ENCODE data around the gene TCF21. TPM values are rescaled to one million over a fixed set of nuclear protein-coding genes. Genes with fewer than 3 reads are reported as not detected.

TCF21 gene
- total RNA-seq, 1 experiment from 2014 or later, result not detected

DNA sequence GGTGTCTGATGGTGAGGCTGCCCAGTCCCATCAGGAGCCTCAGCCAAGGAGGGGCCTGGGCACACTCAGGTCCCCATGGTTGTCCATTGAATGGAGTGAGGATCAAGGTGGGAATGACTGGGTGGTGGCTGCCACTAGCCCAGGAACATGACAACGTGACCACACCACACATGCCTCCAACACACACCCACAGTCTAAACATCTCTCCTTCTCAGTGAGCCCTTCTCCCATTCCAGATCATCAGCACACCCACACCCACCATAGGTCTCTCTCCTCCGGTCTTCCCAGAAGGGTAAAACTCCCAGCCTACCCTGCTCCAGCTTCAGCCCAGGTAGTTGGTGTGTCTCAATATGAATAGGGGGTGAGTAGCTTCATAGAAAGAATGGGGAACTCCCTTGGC is 5.5 kb downstream of the TCF21 start:
- POLR2A ChIA-PET (ENCODE audit: unreplicated experiment), result no interaction called here
- H3K9me2 ChIP-seq (ENCODE audit: insufficient read depth), result no peaks in the 10 kb centered on the region
- H2AFZ ChIP-seq, result no peak overlapping the region; the same call in 1 of the 2 replicates
- H3K36me3 ChIP-seq (ENCODE audit: low read depth), result no peaks in the 10 kb centered on the region
- H3K27me3 ChIP-seq (ENCODE audit: insufficient read depth, low read depth), result no peaks in the 10 kb centered on the region
- H3K9me3 ChIP-seq (ENCODE audit: insufficient read depth, low read depth), result no peaks in the 10 kb centered on the region
- H3K27ac ChIP-seq, result no peak overlapping the region
- H3K4me1 ChIP-seq (replicated peaks; ENCODE audit: insufficient read depth), result peaks cover 7% of the 10 kb centered on the region; the same call in 1 of the 2 replicates
- BruUV-seq (replicated peaks), result no TSS peak
- intact Hi-C loops (cut with micrococcal nuclease; ENCODE audit: unreplicated experiment), result no loop called here
- peak in 1 of 2 experiments; percentile 23 for DNase-seq
- no peak overlapping the region for H3K4me3 ChIP-seq
- TF ChIP-seq, protein P1, sequence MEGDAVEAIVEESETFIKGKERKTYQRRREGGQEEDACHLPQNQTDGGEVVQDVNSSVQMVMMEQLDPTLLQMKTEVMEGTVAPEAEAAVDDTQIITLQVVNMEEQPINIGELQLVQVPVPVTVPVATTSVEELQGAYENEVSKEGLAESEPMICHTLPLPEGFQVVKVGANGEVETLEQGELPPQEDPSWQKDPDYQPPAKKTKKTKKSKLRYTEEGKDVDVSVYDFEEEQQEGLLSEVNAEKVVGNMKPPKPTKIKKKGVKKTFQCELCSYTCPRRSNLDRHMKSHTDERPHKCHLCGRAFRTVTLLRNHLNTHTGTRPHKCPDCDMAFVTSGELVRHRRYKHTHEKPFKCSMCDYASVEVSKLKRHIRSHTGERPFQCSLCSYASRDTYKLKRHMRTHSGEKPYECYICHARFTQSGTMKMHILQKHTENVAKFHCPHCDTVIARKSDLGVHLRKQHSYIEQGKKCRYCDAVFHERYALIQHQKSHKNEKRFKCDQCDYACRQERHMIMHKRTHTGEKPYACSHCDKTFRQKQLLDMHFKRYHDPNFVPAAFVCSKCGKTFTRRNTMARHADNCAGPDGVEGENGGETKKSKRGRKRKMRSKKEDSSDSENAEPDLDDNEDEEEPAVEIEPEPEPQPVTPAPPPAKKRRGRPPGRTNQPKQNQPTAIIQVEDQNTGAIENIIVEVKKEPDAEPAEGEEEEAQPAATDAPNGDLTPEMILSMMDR (conservative IDR thresholded peaks at IDR 0.05), result no peak
- no peak for TF ChIP-seq EZH2 (IDR thresholded peaks at IDR 0.05; ENCODE audit: low read depth)
- H3F3A ChIP-seq (ENCODE audit: insufficient read depth, low read depth), result no peaks in the 10 kb centered on the region
- no peaks in the 10 kb centered on the region for H4K20me1 ChIP-seq (ENCODE audit: insufficient read depth)
- no peak overlapping the region for H3K4me2 ChIP-seq
- CTCF ChIA-PET, result no interaction called here
- H3K79me2 ChIP-seq (ENCODE audit: low read depth), result no peaks in the 10 kb centered on the region

GRCh38 chr6:133894795-133895358 is 6.0 kb downstream of the TCF21 start:
- H3K27me3 ChIP-seq (ENCODE audit: insufficient read depth, low read depth), result no peaks in the 10 kb centered on the region
- intact Hi-C loops (cut with micrococcal nuclease; ENCODE audit: unreplicated experiment), result no loop called here
- no peak for TF ChIP-seq EZH2 (IDR thresholded peaks at IDR 0.05; ENCODE audit: low read depth)
- TF ChIP-seq, protein P1 (conservative IDR thresholded peaks at IDR 0.05), result no peak

DNA sequence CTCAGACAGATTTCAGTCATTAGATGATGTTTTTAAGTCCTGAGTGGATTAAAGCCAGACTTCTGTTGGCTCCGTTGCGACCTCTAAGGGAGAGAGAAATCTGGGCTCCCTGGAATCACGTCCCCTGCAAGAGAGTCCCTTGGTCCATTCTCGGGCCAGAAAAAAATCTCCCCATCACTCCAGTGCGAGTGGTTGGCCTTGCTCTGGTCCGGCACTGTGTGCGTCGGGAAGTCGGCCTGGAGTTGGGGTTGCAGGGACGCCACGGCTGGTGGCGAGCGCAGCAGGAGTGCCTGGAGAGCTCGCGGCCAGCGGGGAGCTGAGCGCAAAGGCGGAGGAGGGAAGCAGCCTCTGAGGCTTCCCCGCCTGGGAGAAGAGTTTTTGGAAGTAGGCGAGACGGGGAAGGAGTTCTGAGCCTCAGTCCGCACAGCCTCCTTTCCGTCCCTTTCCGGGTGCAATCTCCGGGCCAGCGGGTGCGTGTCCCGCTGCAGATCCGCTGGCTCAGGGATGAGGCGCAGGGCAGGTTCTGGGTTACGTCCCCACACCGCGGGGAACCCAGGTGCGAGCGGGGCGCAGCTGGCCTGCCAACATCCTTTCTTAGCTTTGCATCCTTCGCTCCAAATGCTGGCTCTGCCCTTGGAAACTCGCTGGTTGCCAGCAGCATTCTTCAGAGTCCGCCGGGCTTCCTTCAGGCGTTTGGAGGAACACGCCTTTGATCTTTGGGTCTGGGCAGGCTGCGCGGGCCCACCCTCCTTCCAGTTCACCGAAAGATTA is 6.8 kb downstream of the TCF21 start:
- Histone ChIP-seq H2AFZ (no peak overlapping the region), H3K4me3 (no peak overlapping the region), H3K79me2 (ENCODE audit: low read depth) (no peaks in the 10 kb centered on the region), H3K4me2 (no peak overlapping the region), H3K27me3 (ENCODE audit: insufficient read depth, low read depth) (no peaks in the 10 kb centered on the region), H3K9me2 (ENCODE audit: insufficient read depth) (no peaks in the 10 kb centered on the region), H4K20me1 (ENCODE audit: insufficient read depth) (no peaks in the 10 kb centered on the region), H3K27ac (no peak overlapping the region), H3K4me1 (replicated peaks; ENCODE audit: insufficient read depth) (peaks cover 1% of the 10 kb centered on the region; the same call in 1 of the 2 replicates), H3K9me3 (ENCODE audit: insufficient read depth, low read depth) (no peaks in the 10 kb centered on the region), H3K36me3 (ENCODE audit: low read depth) (no peaks in the 10 kb centered on the region), H3F3A (ENCODE audit: insufficient read depth, low read depth) (no peaks in the 10 kb centered on the region)
- DNase-seq, result no peak
- BruUV-seq (replicated peaks), result no TSS peak
- POLR2A ChIA-PET (ENCODE audit: unreplicated experiment), result no interaction called here
- intact Hi-C loops (cut with micrococcal nuclease; ENCODE audit: unreplicated experiment), result no loop called here
- CTCF ChIA-PET, result no interaction called here
- no peak for TF ChIP-seq EZH2 (IDR thresholded peaks at IDR 0.05; ENCODE audit: low read depth)
- TF ChIP-seq, protein P1 (conservative IDR thresholded peaks at IDR 0.05), result no peak

More at GRCh38 chr6:133894795-133895358, 6.0 kb downstream of the TCF21 start:
- Histone ChIP-seq H3K9me2 (ENCODE audit: insufficient read depth) (no peaks in the 10 kb centered on the region), H3K4me2 (no peak overlapping the region), H3K36me3 (ENCODE audit: low read depth) (no peaks in the 10 kb centered on the region), H3K4me3 (no peak overlapping the region), H2AFZ (no peak overlapping the region), H4K20me1 (ENCODE audit: insufficient read depth) (no peaks in the 10 kb centered on the region), H3K79me2 (ENCODE audit: low read depth) (no peaks in the 10 kb centered on the region), H3K9me3 (ENCODE audit: insufficient read depth, low read depth) (no peaks in the 10 kb centered on the region), H3K27ac (no peak overlapping the region), H3F3A (ENCODE audit: insufficient read depth, low read depth) (no peaks in the 10 kb centered on the region), H3K4me1 (replicated peaks; ENCODE audit: insufficient read depth) (peaks cover 7% of the 10 kb centered on the region; the same call in 1 of the 2 replicates)
- no TSS peak for BruUV-seq (replicated peaks)
- POLR2A ChIA-PET (ENCODE audit: unreplicated experiment), result no interaction called here
- CTCF ChIA-PET, result no interaction called here
- peak in 1 of 2 experiments; percentile 22 for DNase-seq
